ENCODE data around the gene RNF113B.

RNF113B gene

GRCh38 chr13:98222816-98223215 is 45.7 kb upstream of the RNF113B start:
- H3K4me3 ChIP-seq (ENCODE audit: low read depth, low read length): no peak overlapping the region
- no peak for DNase-seq (ENCODE audit: low read depth)
- TF ChIP-seq CTCF (IDR thresholded peaks at IDR 0.05; ENCODE audit: low read depth, low read length) (no peak), MAX (IDR thresholded peaks at IDR 0.05; ENCODE audit: low read depth, low read length) (no peak), MYC (IDR thresholded peaks at IDR 0.05; ENCODE audit: low read depth, low read length) (no peak), POLR2A (IDR thresholded peaks at IDR 0.05; ENCODE audit: extremely low read depth, insufficient read length) (no peak)

GRCh38 chr13:98222081-98222554 is 45.0 kb upstream of the RNF113B start:
- DNase-seq (ENCODE audit: low read depth): no peak
- TF ChIP-seq MYC (IDR thresholded peaks at IDR 0.05; ENCODE audit: low read depth, low read length): no peak
- no peak for TF ChIP-seq CTCF (IDR thresholded peaks at IDR 0.05; ENCODE audit: low read depth, low read length)
- TF ChIP-seq POLR2A (IDR thresholded peaks at IDR 0.05; ENCODE audit: extremely low read depth, insufficient read length): no peak
- TF ChIP-seq MAX (IDR thresholded peaks at IDR 0.05; ENCODE audit: low read depth, low read length): no peak
- H3K4me3 ChIP-seq (ENCODE audit: low read depth, low read length): no peak overlapping the region

- TF ChIP-seq MYC (IDR thresholded peaks at IDR 0.05; ENCODE audit: low read depth, low read length): no peak
- TF ChIP-seq MAX (IDR thresholded peaks at IDR 0.05; ENCODE audit: low read depth, low read length): no peak
- no peak for TF ChIP-seq POLR2A (IDR thresholded peaks at IDR 0.05; ENCODE audit: extremely low read depth, insufficient read length)
- TF ChIP-seq CTCF (IDR thresholded peaks at IDR 0.05; ENCODE audit: low read depth, low read length): no peak
- no peak overlapping the region for H3K4me3 ChIP-seq (ENCODE audit: low read depth, low read length)
- no peak for DNase-seq (ENCODE audit: low read depth)
These were observed 44.2 kb upstream of the RNF113B start for GRCh38 chr13:98221234-98221633.

- H3K4me3 ChIP-seq (ENCODE audit: low read depth, low read length): no peak overlapping the region
- TF ChIP-seq CTCF (IDR thresholded peaks at IDR 0.05; ENCODE audit: low read depth, low read length) (no peak), POLR2A (IDR thresholded peaks at IDR 0.05; ENCODE audit: extremely low read depth, insufficient read length) (no peak), MYC (IDR thresholded peaks at IDR 0.05; ENCODE audit: low read depth, low read length) (no peak), MAX (IDR thresholded peaks at IDR 0.05; ENCODE audit: low read depth, low read length) (no peak)
- DNase-seq (ENCODE audit: low read depth): no peak
These were observed 43.3 kb upstream of the RNF113B start for GRCh38 chr13:98220271-98220791.

- no peak overlapping the region for H3K4me3 ChIP-seq (ENCODE audit: low read depth, low read length)
- no peak for TF ChIP-seq MAX (IDR thresholded peaks at IDR 0.05; ENCODE audit: low read depth, low read length)
- no peak for TF ChIP-seq CTCF (IDR thresholded peaks at IDR 0.05; ENCODE audit: low read depth, low read length)
- TF ChIP-seq MYC (IDR thresholded peaks at IDR 0.05; ENCODE audit: low read depth, low read length): no peak
- no peak for TF ChIP-seq POLR2A (IDR thresholded peaks at IDR 0.05; ENCODE audit: extremely low read depth, insufficient read length)
- DNase-seq (ENCODE audit: low read depth): no peak
These were observed 42.6 kb upstream of the RNF113B start for GRCh38 chr13:98219685-98220084.
